GM12878 (cell line): Measurements from ENCODE around the gene TMPRSS15. TPM values are rescaled to one million over a fixed set of nuclear protein-coding genes. Genes with fewer than 3 reads are reported as not detected.

ENCODE experiments used
- ATAC-seq: fragments of 200-7000 bp; cut with Tn5 transposase; 3 replicates; pipeline ENCODE4 v1.9.1; 2020; ENCODE audit warnings: mild to moderate bottlenecking, moderate library complexity
- BruUV-seq: library from RNA; stranded (reverse); fragments of 400-500 nt; replicated peaks from 2 replicates; lab custom pipeline; 2021; lab: Mats Ljungman, UMichigan
- CTCF ChIA-PET: fragments of 300-600 bp; sonication (Branson Sonifier 250); formaldehyde crosslinking; extraction: SDS; loops from one replicate; lab custom pipeline; 2021; ENCODE audit warnings: inconsistent platforms; lab: Yijun Ruan, JAX
- POLR2A ChIA-PET: fragments of 350-600 bp; formaldehyde crosslinking; extraction: SDS; loops from one replicate; lab custom pipeline; 2021; ENCODE audit warnings: inconsistent platforms; lab: Charles Lee
- RAD21 ChIA-PET: fragments of 300-600 bp; sonication (Branson Sonifier 250); formaldehyde crosslinking; loops from one replicate; lab custom pipeline; 2023; ENCODE audit warnings: antibody characterized with exemption; ENCODE audit not compliant: unreplicated experiment; lab: Charles Lee
- SMC1A ChIA-PET: fragments of 300-600 bp; sonication (Branson Sonifier 250); formaldehyde crosslinking; loops from one replicate; lab custom pipeline; 2023; ENCODE audit not compliant: unreplicated experiment, uncharacterized antibody; lab: Charles Lee
- DNase-seq: peaks from one replicate; pipeline ENCODE4 v3.0.0-alpha.2; 2011; ENCODE audit warnings: low read depth, low spot score
- FAIRE-seq: peaks from 3 replicates; lab custom pipeline; 2011; peaks lifted over from hg19 to GRCh38; lab: Jason Lieb, UNC
- H2AFZ ChIP-seq: 2 replicates; pipeline ENCODE4 v1.6.0; 2011; ENCODE audit warnings: low read depth, low read length, control low read depth; ENCODE audit not compliant: control insufficient read depth
- H3K27ac ChIP-seq: 2 replicates; pipeline ENCODE4 v1.5.1; 2011; ENCODE audit warnings: control low read depth; ENCODE audit not compliant: control insufficient read depth, insufficient read depth
- H3K27me3 ChIP-seq, 2 experiments: replicated peaks in 1 of 2; 2 replicates each; pipeline versions ENCODE4 v1.6.0 to v1.6.1; 2011; ENCODE audit warnings: low read length in 1 of 2; ENCODE audit not compliant: control insufficient read depth in 2 of 2, insufficient read depth in 2 of 2
- H3K36me3 ChIP-seq, 2 experiments: 2 replicates each; pipeline ENCODE4 v1.5.1; 2011; ENCODE audit warnings: low read length in 1 of 2; ENCODE audit not compliant: control insufficient read depth in 2 of 2, insufficient read depth in 2 of 2
- H3K4me1 ChIP-seq: 2 replicates; pipeline ENCODE4 v1.6.1; 2011; ENCODE audit warnings: mild to moderate bottlenecking, low read length, moderate library complexity, mixed read lengths; ENCODE audit not compliant: control insufficient read depth, insufficient read depth
- H3K4me2 ChIP-seq: 2 replicates; pipeline ENCODE4 v1.6.0; 2011; ENCODE audit warnings: control low read depth; ENCODE audit not compliant: control insufficient read depth, insufficient read depth
- H3K4me3 ChIP-seq: fragments of 200-600 bp; sonication (generic); 2 replicates; pipeline ENCODE4 v1.5.1; 2016
- H3K79me2 ChIP-seq: 2 replicates; pipeline ENCODE4 v1.6.0; 2011; ENCODE audit warnings: low read length; ENCODE audit not compliant: control insufficient read depth, insufficient read depth
- H3K9ac ChIP-seq: 2 replicates; pipeline ENCODE4 v1.8.0; 2011; ENCODE audit warnings: low read length, control low read depth, mixed read lengths; ENCODE audit not compliant: control insufficient read depth, insufficient read depth
- H3K9me3 ChIP-seq: replicated peaks from 3 replicates; pipeline ENCODE4 v1.5.1; 2011; ENCODE audit warnings: mild to moderate bottlenecking, low read length; ENCODE audit not compliant: control insufficient read depth, insufficient read depth
- H4K20me1 ChIP-seq: 2 replicates; pipeline ENCODE4 v1.6.0; 2011; ENCODE audit not compliant: control insufficient read depth, insufficient read depth
- CHD1 ChIP-seq: IDR thresholded peaks from 2 replicates; pipeline ENCODE4 v1.6.1; 2012; ENCODE audit warnings: low read depth, low read length, improper control_type of control experiment
- CHD4 ChIP-seq: fragments of 200-600 bp; sonication (generic); IDR thresholded peaks from 2 replicates; pipeline ENCODE4 v1.6.1; 2016; ENCODE audit warnings: mild to moderate bottlenecking
- GABPA ChIP-seq: IDR thresholded peaks from 2 replicates; pipeline ENCODE4 v1.6.1; 2014; ENCODE audit warnings: antibody characterized with exemption, low read depth, mild to moderate bottlenecking, inconsistent platforms
- HCFC1 ChIP-seq: fragments of 150-350 bp; IDR thresholded peaks from 2 replicates; pipeline ENCODE4 v1.6.1; 2014; ENCODE audit warnings: low read length
- IRF3 ChIP-seq: fragments of 450-650 bp; IDR thresholded peaks from 2 replicates; pipeline ENCODE4 v1.6.1; 2014; ENCODE audit warnings: mild to moderate bottlenecking
- MLLT1 ChIP-seq: fragments of 450-650 bp; IDR thresholded peaks from 2 replicates; pipeline ENCODE4 v1.6.1; 2016; ENCODE audit warnings: mild to moderate bottlenecking
- NFIC ChIP-seq: IDR thresholded peaks from 2 replicates; pipeline ENCODE4 v1.6.1; 2012; ENCODE audit warnings: low read depth, mild to moderate bottlenecking, inconsistent platforms, low read length, moderate library complexity
- RELA ChIP-seq: fragments of 450-650 bp; IDR thresholded peaks from 2 replicates; pipeline ENCODE4 v1.8.0; 2014; ENCODE audit warnings: borderline replicate concordance; ENCODE audit not compliant: partially characterized antibody
- SMAD1 ChIP-seq: fragments of 450-650 bp; IDR thresholded peaks from 2 replicates; pipeline ENCODE4 v1.6.1; 2018; ENCODE audit warnings: mild to moderate bottlenecking, low read depth; ENCODE audit not compliant: partially characterized antibody
- SPI1 ChIP-seq: IDR thresholded peaks from 2 replicates; pipeline ENCODE4 v1.6.1; 2011; ENCODE audit warnings: low read depth, mild to moderate bottlenecking, low read length, moderate library complexity, borderline replicate concordance; ENCODE audit not compliant: insufficient read depth
- SREBF1 ChIP-seq: IDR thresholded peaks from 2 replicates; pipeline ENCODE4 v1.6.1; 2012; ENCODE audit warnings: mild to moderate bottlenecking, low read length
- STAT3 ChIP-seq: IDR thresholded peaks from 2 replicates; pipeline ENCODE4 v1.6.1; 2011; ENCODE audit warnings: low read depth, low read length, improper control_type of control experiment
- USF1 ChIP-seq: IDR thresholded peaks from 2 replicates; pipeline ENCODE4 v1.6.1; 2011; ENCODE audit warnings: borderline replicate concordance, low read depth, mild to moderate bottlenecking, moderate library complexity, mixed read lengths, low read length; ENCODE audit not compliant: insufficient read depth; ENCODE audit errors: extremely low read length
- YY1 ChIP-seq: IDR thresholded peaks from 2 replicates; pipeline ENCODE4 v1.6.1; 2011; ENCODE audit warnings: low read depth, mild to moderate bottlenecking, low read length
- ZBED1 ChIP-seq: IDR thresholded peaks from 2 replicates; pipeline ENCODE4 v1.6.1; 2016; ENCODE audit warnings: borderline replicate concordance
- WGBS: methylation state at CpG from one replicate; pipeline ENCODE4 v1.1.6; 2016; ENCODE audit warnings: low lambda C conversion rate; ENCODE audit not compliant: insufficient replicate concordance, insufficient coverage; ENCODE audit errors: missing lambda C conversion rate; 5-methylcytosine and 5-hydroxymethylcytosine counted together
- in situ Hi-C: fragments of 300-500 bp; cut with MboI; formaldehyde crosslinking; loops from 9 replicates; pipeline ENCODE4 v1.14.3; 2018; ENCODE audit warnings: mixed read lengths
- intact Hi-C: fragments of 100-400 bp; cut with micrococcal nuclease; formaldehyde crosslinking; loops from one replicate; pipeline ENCODE4 v1.14.2; 2022; ENCODE audit not compliant: unreplicated experiment
- polyA plus RNA-seq, 11 experiments: library from polyadenylated mRNA; depleted of rRNA in 4 of 11; unstranded in 6 of 11; stranded (reverse) in 5 of 11; fragments of >200 nt; fragmentation: Nextera tagmentation in 4 of 11; fragmentation: Illumina TruSeq in 1 of 11; extraction: Ambion mirVana in 4 of 11; extraction: Trizol in 1 of 11; gene quantifications; 1 replicate in 1 of 11; 2 replicates in 10 of 11; pipeline versions ENCODE4 v1.2.1 to v1.2.3, GENCODE V29; 2011 to 2016; ENCODE audit warnings: inconsistent platforms in 2 of 11, missing spikeins in 2 of 11, low read depth in 1 of 11
- total RNA-seq, 4 experiments: library from RNA; depleted of rRNA in 3 of 4; stranded (reverse); fragments of >200 nt in 3 of 4; fragmentation: Illumina TruSeq in 1 of 4; extraction: Trizol in 1 of 4; gene quantifications; 2 replicates each; pipeline versions ENCODE4 v1.2.1 to v1.2.3, GENCODE V29; 2013 to 2021
- TF ChIP-seq, protein P1 (sequence below): fragments of 450-650 bp; IDR thresholded peaks from 2 replicates; pipeline ENCODE4 v1.6.1; 2017; ENCODE audit warnings: mild to moderate bottlenecking, moderate library complexity

TMPRSS15 gene
- total and polyA plus RNA-seq, 10 of the 15 experiments (the other 5 are each of a cell fraction or from before 2014, with no cell fraction given): 0.02 to 0.11 TPM; not detected in 8

GRCh38 chr21:18298228-18298627, 105.4 kb downstream of the TMPRSS15 start (continued):
- TF ChIP-seq, protein P1, sequence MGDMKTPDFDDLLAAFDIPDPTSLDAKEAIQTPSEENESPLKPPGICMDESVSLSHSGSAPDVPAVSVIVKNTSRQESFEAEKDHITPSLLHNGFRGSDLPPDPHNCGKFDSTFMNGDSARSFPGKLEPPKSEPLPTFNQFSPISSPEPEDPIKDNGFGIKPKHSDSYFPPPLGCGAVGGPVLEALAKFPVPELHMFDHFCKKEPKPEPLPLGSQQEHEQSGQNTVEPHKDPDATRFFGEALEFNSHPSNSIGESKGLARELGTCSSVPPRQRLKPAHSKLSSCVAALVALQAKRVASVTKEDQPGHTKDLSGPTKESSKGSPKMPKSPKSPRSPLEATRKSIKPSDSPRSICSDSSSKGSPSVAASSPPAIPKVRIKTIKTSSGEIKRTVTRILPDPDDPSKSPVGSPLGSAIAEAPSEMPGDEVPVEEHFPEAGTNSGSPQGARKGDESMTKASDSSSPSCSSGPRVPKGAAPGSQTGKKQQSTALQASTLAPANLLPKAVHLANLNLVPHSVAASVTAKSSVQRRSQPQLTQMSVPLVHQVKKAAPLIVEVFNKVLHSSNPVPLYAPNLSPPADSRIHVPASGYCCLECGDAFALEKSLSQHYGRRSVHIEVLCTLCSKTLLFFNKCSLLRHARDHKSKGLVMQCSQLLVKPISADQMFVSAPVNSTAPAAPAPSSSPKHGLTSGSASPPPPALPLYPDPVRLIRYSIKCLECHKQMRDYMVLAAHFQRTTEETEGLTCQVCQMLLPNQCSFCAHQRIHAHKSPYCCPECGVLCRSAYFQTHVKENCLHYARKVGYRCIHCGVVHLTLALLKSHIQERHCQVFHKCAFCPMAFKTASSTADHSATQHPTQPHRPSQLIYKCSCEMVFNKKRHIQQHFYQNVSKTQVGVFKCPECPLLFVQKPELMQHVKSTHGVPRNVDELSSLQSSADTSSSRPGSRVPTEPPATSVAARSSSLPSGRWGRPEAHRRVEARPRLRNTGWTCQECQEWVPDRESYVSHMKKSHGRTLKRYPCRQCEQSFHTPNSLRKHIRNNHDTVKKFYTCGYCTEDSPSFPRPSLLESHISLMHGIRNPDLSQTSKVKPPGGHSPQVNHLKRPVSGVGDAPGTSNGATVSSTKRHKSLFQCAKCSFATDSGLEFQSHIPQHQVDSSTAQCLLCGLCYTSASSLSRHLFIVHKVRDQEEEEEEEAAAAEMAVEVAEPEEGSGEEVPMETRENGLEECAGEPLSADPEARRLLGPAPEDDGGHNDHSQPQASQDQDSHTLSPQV: no peak
- TF ChIP-seq SPI1 (no peak), YY1 (no peak), SMAD1 (no peak), RELA (no peak), USF1 (no peak)

DNA sequence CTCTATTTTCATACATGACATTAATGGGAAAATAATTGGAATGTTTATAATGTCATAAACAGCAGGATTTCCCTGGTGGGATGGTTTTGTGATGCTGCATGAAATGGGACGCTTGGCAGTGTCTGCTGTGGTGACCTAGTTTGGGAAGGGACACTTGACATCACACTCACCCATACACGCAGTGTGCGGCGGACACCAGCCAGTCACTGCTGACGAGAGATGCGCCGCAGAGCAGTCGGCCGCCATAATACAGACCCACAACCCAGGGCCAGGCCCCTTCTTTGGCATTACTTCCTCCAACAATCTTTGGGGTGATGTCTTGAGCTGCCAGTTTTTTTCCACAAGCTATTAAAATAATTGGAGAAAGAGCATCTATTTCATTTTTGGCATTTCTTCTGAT, 109.5 kb downstream of the TMPRSS15 start:
- Histone ChIP-seq H3K9me3 (no peaks in the 10 kb centered on the region), H2AFZ (no peak overlapping the region), H3K79me2 (no peaks in the 10 kb centered on the region), H4K20me1 (no peaks in the 10 kb centered on the region), H3K4me1 (no peaks in the 10 kb centered on the region), H3K9ac (no peak overlapping the region), H3K4me3 (no peak overlapping the region), H3K4me2 (no peak overlapping the region), H3K36me3 (no peaks in the 10 kb centered on the region), H3K27ac (no peak overlapping the region), H3K27me3 (no peaks in the 10 kb centered on the region)
- intact Hi-C loops (no loop called here), in situ Hi-C loops (no loop called here)
- BruUV-seq: no TSS peak
- ChIA-PET RAD21 (no interaction called here), SMC1A (no interaction called here), CTCF (interaction anchor here (0.7 kb wide), 1 partner anchor 74 kb away, joined by 3 read pairs; no protein-coding TSS in a partner anchor), POLR2A (no interaction called here)
- WGBS: 77% methylated on average over 9 of the region's 9 CpGs
- no peak for ATAC-seq
- DNase-seq: no peak
- FAIRE-seq: no peak
- TF ChIP-seq STAT3 (no peak), HCFC1 (no peak), MLLT1 (no peak), ZBED1 (no peak), SREBF1 (no peak), USF1 (no peak), IRF3 (no peak), NFIC (no peak), CHD1 (no peak), GABPA (no peak), CHD4 (no peak)
